HepG2 (cell line): ENCODE results near the gene TBC1D10A. TPM values are rescaled to one million over a fixed set of nuclear protein-coding genes. Genes with fewer than 3 reads are reported as not detected.

Experiments
- ERF ChIP-seq: IDR thresholded peaks from 2 replicates; pipeline ENCODE4 v1.6.1; 2018; ENCODE audit warnings: missing biosample characterization, missing genetic modification reagents
- GPBP1L1 ChIP-seq: sonication (generic); formaldehyde crosslinking; IDR thresholded peaks from 2 replicates; pipeline ENCODE4 v1.5.0; 2020; ENCODE audit warnings: mild to moderate bottlenecking, missing genetic modification reagents
- HMG20A ChIP-seq: IDR thresholded peaks from 2 replicates; pipeline ENCODE4 v1.6.1; 2016; ENCODE audit warnings: borderline replicate concordance
- KAT8 ChIP-seq: IDR thresholded peaks from 2 replicates; pipeline ENCODE4 v1.6.1; 2016; ENCODE audit warnings: missing genetic modification reagents, missing compliant biosample characterization
- LRRFIP1 ChIP-seq: sonication (generic); formaldehyde crosslinking; conservative IDR thresholded peaks from 2 replicates; pipeline ENCODE4 v1.4.0; 2020; ENCODE audit warnings: missing genetic modification reagents
- REST ChIP-seq, 2 experiments: IDR thresholded peaks; 2 replicates each; pipeline ENCODE4 v1.6.1; 2011 to 2012; ENCODE audit warnings: low read length in 2 of 2, borderline replicate concordance in 1 of 2, low read depth in 1 of 2, mild to moderate bottlenecking in 1 of 2, moderate library complexity in 1 of 2
- SALL1 ChIP-seq: sonication (generic); formaldehyde crosslinking; IDR thresholded peaks from 2 replicates; pipeline ENCODE4 v1.8.0; 2022; ENCODE audit warnings: mild to moderate bottlenecking, missing genetic modification reagents
- SOX6 ChIP-seq, 2 experiments: fragments of 450-650 bp in 1 of 2; sonication (generic) in 1 of 2; formaldehyde crosslinking in 1 of 2; IDR thresholded peaks; 2 replicates each; pipeline versions ENCODE4 v1.4.0 to v1.6.1; 2017 to 2020; ENCODE audit warnings: antibody characterized with exemption in 1 of 2, mild to moderate bottlenecking in 1 of 2, missing genetic modification reagents in 1 of 2
- SP2 ChIP-seq: sonication (generic); formaldehyde crosslinking; IDR thresholded peaks from 2 replicates; pipeline ENCODE4 v1.5.1; 2020; ENCODE audit warnings: mild to moderate bottlenecking, missing genetic modification reagents
- TOPORS ChIP-seq: sonication (generic); formaldehyde crosslinking; IDR thresholded peaks from 2 replicates; pipeline ENCODE4 v1.8.0; 2023; ENCODE audit warnings: mild to moderate bottlenecking, missing genetic modification reagents
- ZBTB33 ChIP-seq: sonication (generic); formaldehyde crosslinking; IDR thresholded peaks from 2 replicates; pipeline ENCODE4 v1.4.0; 2020; ENCODE audit warnings: missing genetic modification reagents
- ZMYM3 ChIP-seq: sonication (generic); formaldehyde crosslinking; IDR thresholded peaks from 2 replicates; pipeline ENCODE4 v1.5.1; 2020; ENCODE audit warnings: mild to moderate bottlenecking, missing genetic modification reagents
- ZNF232 ChIP-seq: sonication (generic); formaldehyde crosslinking; IDR thresholded peaks from 2 replicates; pipeline ENCODE4 v1.4.0; 2020; ENCODE audit warnings: missing genetic modification reagents, borderline replicate concordance
- ZNF484 ChIP-seq: sonication (generic); formaldehyde crosslinking; IDR thresholded peaks from 2 replicates; pipeline ENCODE4 v1.5.1; 2020; ENCODE audit warnings: mild to moderate bottlenecking, low read depth, missing genetic modification reagents, borderline replicate concordance
- ZNF672 ChIP-seq: sonication (generic); formaldehyde crosslinking; IDR thresholded peaks from 2 replicates; pipeline ENCODE4 v1.8.1; 2022; ENCODE audit warnings: missing genetic modification reagents
- ZNF781 ChIP-seq: sonication (generic); formaldehyde crosslinking; IDR thresholded peaks from 2 replicates; pipeline ENCODE4 v1.5.1; 2020; ENCODE audit warnings: borderline replicate concordance, mild to moderate bottlenecking, missing genetic modification reagents; ENCODE audit errors: not compliant biosample characterization
- ZNF83 ChIP-seq: sonication (generic); formaldehyde crosslinking; IDR thresholded peaks from 2 replicates; pipeline ENCODE4 v1.4.0; 2020; ENCODE audit warnings: missing genetic modification reagents, mild to moderate bottlenecking, borderline replicate concordance
- polyA plus RNA-seq, 8 experiments: library from polyadenylated mRNA; depleted of rRNA in 3 of 8; stranded (reverse) in 7 of 8; unstranded in 1 of 8; fragments of >200 nt; fragmentation: Illumina TruSeq in 4 of 8; extraction: Trizol in 4 of 8; gene quantifications; 2 replicates each; pipeline versions ENCODE4 v1.2.1 to v1.2.3, GENCODE V29; 2011 to 2016; ENCODE audit warnings: low read depth in 4 of 8, missing spikeins in 1 of 8, mixed read lengths in 1 of 8; ENCODE audit not compliant: insufficient read depth in 1 of 8
- total RNA-seq, 5 experiments: library from RNA; depleted of rRNA; stranded (reverse); fragments of >200 nt; fragmentation: Illumina TruSeq; extraction: Trizol; gene quantifications; 2 replicates each; pipeline ENCODE4 v1.2.3, GENCODE V29; 2016; ENCODE audit warnings: low read depth in 1 of 5

The TBC1D10A gene
- total and polyA plus RNA-seq, 2 of the 13 experiments (the other 11 are each of a cell fraction or from before 2014, with no cell fraction given), result 4.2 to 4.9 TPM

GRCh38 chr22:30356449-30357235, 29.9 kb upstream of the TBC1D10A start, which contains the start of the genes CCDC157 and SF3A1 (continued):
- TF ChIP-seq LRRFIP1 (CRISPR knock-in tag) (no peak), ZNF484 (CRISPR knock-in tag) (no peak), ZNF232 (CRISPR knock-in tag) (peak; percentile 86; the same call in 1 of the 2 replicates), REST (IDR thresholded peaks at IDR 0.05; ENCODE audit: borderline replicate concordance in 1 of 2, low read depth in 1 of 2, low read length in 2 of 2) (no peak), SOX6 (IDR thresholded peaks at IDR 0.05) (no peak), SOX6 (CRISPR knock-in tag; IDR thresholded peaks at IDR 0.05) (peak; percentile 59), ZMYM3 (no peak), ZBTB33 (CRISPR knock-in tag) (no peak), SP2 (CRISPR knock-in tag) (peak; percentile 75), ZNF83 (peak; percentile 82; the same call in 1 of the 2 replicates), GPBP1L1 (no peak), HMG20A (CRISPR knock-in tag) (no peak), KAT8 (CRISPR knock-in tag) (peak; percentile 95), ZNF672 (no peak), TOPORS (CRISPR knock-in tag) (no peak), SALL1 (peak; percentile 83), ERF (CRISPR knock-in tag) (peak; percentile 67), ZNF781 (CRISPR knock-in tag) (no peak)
